Measurements from ENCODE around the gene TMA7. TPM values are rescaled to one million over a fixed set of nuclear protein-coding genes. Genes with fewer than 3 reads are reported as not detected.

The TMA7 gene
- total RNA-seq, 6 experiments from 2014 or later, result 64.8 to 182 (median 80.1) TPM

DNA sequence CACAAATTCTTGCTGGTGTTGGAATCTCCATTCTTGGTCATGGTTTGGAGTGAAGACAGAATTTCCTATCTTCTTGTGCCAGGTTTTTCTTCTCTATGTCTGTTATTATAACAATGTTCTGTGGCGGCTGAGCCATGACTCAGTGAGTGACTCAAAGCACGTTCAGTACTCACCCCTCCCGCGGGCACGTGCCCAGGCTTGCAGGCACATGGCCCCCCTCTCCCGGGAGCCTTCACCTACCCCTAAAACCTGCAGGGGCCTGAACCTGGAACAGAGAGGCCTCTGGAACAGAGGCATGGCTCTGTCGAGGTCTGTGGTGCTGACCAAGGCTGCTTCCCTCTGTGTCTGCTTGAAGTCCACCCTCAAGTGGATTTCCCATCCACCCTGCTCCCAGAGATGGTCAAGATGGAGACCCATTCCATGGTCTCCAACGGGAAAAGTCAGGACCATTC is 37.8 kb upstream of the TMA7 start:
- Histone ChIP-seq H3K9me3 (no peaks in the 10 kb centered on the region), H3K27me3 (no peaks in the 10 kb centered on the region), H3K27ac (no peak overlapping the region), H3K4me3 (no peak overlapping the region), H3K36me3 (peaks cover 0 to 37% (median 19%) of the 10 kb centered on the region in 4 donors), H3K4me1 (no peaks in the 10 kb centered on the region)
- intact Hi-C loops (cut with DNase I), result no loop called here
- DNase-seq (peak in 2 of 3 donors; percentile 33 to 45), ATAC-seq (no peak)
- no peak for TF ChIP-seq POLR2A (IDR thresholded peaks at IDR 0.05)
- TF ChIP-seq, protein P1, sequence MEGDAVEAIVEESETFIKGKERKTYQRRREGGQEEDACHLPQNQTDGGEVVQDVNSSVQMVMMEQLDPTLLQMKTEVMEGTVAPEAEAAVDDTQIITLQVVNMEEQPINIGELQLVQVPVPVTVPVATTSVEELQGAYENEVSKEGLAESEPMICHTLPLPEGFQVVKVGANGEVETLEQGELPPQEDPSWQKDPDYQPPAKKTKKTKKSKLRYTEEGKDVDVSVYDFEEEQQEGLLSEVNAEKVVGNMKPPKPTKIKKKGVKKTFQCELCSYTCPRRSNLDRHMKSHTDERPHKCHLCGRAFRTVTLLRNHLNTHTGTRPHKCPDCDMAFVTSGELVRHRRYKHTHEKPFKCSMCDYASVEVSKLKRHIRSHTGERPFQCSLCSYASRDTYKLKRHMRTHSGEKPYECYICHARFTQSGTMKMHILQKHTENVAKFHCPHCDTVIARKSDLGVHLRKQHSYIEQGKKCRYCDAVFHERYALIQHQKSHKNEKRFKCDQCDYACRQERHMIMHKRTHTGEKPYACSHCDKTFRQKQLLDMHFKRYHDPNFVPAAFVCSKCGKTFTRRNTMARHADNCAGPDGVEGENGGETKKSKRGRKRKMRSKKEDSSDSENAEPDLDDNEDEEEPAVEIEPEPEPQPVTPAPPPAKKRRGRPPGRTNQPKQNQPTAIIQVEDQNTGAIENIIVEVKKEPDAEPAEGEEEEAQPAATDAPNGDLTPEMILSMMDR (IDR thresholded peaks at IDR 0.05), result no peak
- 40% methylated on average over 6 of the region's 8 CpGs for WGBS (ENCODE audit: insufficient coverage, low coverage, low lambda C conversion rate, missing lambda C conversion rate)

DNA sequence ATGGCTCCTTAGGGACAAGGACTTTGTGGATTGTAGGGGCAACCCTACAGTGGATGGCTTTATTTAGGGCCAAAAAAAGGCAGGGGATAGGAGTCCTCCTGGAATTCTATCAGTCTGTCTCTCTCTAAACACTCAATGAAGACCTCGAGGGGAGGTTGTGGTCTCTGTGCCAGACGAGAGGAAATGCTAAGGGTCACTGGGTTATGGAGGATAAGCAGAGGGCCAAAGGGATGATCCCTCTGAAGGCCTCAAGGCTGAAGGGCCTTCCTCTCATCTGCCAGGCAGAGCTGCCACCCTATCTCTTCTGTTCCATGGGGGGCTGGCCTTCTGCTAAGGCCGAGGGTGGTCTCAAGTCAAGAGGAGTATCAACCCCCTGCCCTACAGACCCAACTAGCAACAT is 37.1 kb upstream of the TMA7 start:
- no peaks in the 10 kb centered on the region for H3K4me1 ChIP-seq
- DNase-seq, result no peak
- H3K4me3 ChIP-seq, result no peak overlapping the region
- H3K27ac ChIP-seq, result no peak overlapping the region
- no peak for ATAC-seq
- 35% methylated on average over 2 of the region's 3 CpGs for WGBS (ENCODE audit: insufficient coverage, low coverage, low lambda C conversion rate, missing lambda C conversion rate)
- peaks cover 0 to 39% (median 21%) of the 10 kb centered on the region in 4 donors for H3K36me3 ChIP-seq
- no peak for TF ChIP-seq POLR2A (IDR thresholded peaks at IDR 0.05)
- TF ChIP-seq, protein P1 (IDR thresholded peaks at IDR 0.05), result no peak
- H3K9me3 ChIP-seq, result no peaks in the 10 kb centered on the region
- intact Hi-C loops (cut with DNase I), result no loop called here
- no peaks in the 10 kb centered on the region for H3K27me3 ChIP-seq

DNA sequence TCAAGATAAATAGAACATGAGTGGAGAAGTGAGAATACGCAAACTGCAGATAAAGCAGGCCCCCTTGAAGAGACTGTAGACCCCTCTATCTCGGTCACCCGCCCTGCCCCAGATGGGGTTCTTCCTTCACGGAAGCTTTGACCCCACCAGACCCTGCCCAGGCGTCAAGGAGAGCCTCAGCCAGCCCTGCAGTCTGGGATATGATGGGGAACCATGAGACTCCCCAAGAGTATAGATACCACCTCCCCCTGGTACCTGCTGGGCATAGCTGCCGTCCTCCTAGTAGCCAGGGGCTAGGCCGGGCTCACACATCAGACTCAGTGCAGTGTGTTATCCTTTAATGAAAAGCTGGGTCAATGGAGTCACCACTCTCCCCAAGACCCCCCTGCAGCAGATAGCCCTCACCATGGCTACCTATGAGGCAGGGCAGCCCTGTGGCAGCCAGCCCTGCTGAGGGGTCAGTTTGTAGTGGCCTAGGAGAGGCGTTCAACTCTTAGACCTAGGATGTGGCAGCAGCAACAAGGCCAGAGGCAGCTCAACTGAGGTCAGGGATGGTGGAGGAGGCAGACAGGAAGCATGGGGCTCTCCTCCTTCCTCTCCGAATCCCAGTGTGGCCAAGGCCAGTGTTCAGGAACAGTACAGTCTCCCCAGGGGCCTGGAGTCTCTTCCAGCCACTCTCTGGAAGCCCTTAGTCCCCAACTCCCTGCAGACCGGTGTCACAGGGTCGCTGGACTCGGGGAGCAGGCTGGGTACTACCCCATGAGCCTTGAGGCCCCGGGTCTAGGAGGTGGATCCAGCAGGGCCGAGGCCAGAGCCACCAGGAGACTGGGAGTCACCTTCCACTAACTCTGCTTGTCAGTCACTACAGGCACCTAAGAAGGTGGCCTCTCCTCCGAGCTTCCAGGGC is 36.3 kb upstream of the TMA7 start:
- H3K27ac ChIP-seq, result no peak overlapping the region
- TF ChIP-seq, protein P1 (IDR thresholded peaks at IDR 0.05), result no peak
- no peak for TF ChIP-seq POLR2A (IDR thresholded peaks at IDR 0.05)
- no peaks in the 10 kb centered on the region for H3K27me3 ChIP-seq
- DNase-seq (peak in 1 of 3 donors; percentile 9), ATAC-seq (no peak)
- intact Hi-C loops (cut with DNase I), result no loop called here
- no peaks in the 10 kb centered on the region for H3K9me3 ChIP-seq
- H3K4me1 ChIP-seq, result no peaks in the 10 kb centered on the region
- no peak overlapping the region for H3K4me3 ChIP-seq
- peaks cover 0 to 47% (median 23%) of the 10 kb centered on the region in 4 donors for H3K36me3 ChIP-seq
- WGBS (ENCODE audit: insufficient coverage, low coverage, low lambda C conversion rate, missing lambda C conversion rate), result 70% methylated on average over 2 of the region's 15 CpGs

DNA sequence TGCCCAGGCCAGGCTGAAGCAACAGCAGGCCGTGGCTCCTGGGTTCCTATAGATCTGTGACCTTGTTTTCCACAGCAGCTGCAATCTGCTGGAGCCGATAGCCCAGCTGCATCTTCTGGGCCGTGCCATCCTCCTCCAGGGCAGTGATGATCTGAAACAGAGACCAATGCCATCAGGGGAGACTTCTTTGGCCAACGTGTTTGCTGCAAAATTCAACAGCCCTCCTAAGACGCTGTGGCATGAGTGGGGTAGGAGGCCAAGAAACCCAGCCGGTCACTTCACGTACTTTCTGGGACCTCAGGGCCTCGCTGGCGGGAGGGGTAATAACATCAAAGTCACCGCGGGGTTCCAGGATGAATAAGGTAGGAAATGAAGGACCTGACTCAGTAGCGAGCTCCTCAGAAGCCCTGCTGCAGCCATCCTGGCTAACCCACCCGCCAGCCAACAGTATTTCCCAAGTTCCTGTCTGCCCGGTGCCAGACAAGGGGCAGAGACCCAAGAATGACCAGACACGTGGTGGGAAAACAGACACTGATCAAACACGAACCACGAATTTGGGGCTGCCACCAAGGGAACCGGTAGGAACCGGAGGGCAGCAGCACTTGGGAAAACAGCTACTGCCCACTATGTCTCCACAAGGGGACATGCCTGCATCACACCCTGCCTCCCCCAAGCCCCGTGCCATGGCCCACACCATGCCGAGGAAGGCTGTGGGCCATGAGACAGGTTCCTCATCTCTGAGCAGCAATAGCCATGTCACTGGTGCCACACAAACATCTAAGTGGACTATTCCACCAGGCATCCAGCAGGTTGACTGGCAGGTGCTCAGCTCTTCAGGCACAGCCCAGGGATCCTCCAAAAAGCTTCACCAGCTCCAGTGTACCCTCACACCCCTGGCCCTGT is 35.4 kb upstream of the TMA7 start:
- intact Hi-C loops (cut with DNase I), result no loop called here
- no peak for ATAC-seq
- DNase-seq, result peak in 2 of 3 donors; percentile 12 to 48
- Histone ChIP-seq H3K4me3 (no peak overlapping the region), H3K27ac (no peak overlapping the region), H3K4me1 (no peaks in the 10 kb centered on the region), H3K27me3 (no peaks in the 10 kb centered on the region), H3K9me3 (no peaks in the 10 kb centered on the region), H3K36me3 (peaks cover 0 to 56% (median 26%) of the 10 kb centered on the region in 4 donors)
- 64% methylated on average over 8 of the region's 21 CpGs for WGBS (ENCODE audit: insufficient coverage, low coverage, low lambda C conversion rate, missing lambda C conversion rate)
- TF ChIP-seq POLR2A (IDR thresholded peaks at IDR 0.05), result no peak
- TF ChIP-seq, protein P1 (IDR thresholded peaks at IDR 0.05), result no peak
